HCT116 (cell line): ENCODE data around the gene LRP11.

Experiments
- CTCF ChIP-seq, 3 experiments: fragments of 200-600 bp in 1 of 3; sonication (generic) in 1 of 3; IDR thresholded peaks in 2 of 3; conservative IDR thresholded peaks in 1 of 3; 2 replicates each; pipeline ENCODE4 v1.5.1; 2012 to 2017; ENCODE audit warnings: low read depth in 2 of 3, low read length in 2 of 3, antibody characterized with exemption in 1 of 3, borderline replicate concordance in 1 of 3, control low read depth in 1 of 3, mild to moderate bottlenecking in 1 of 3, mixed read lengths in 1 of 3, mixed run types in 1 of 3, moderate library complexity in 1 of 3; ENCODE audit not compliant: insufficient read depth in 1 of 3
- POLR2A ChIP-seq: IDR thresholded peaks from 2 replicates; pipeline ENCODE4 v1.7.0; 2011; ENCODE audit warnings: borderline replicate concordance; ENCODE audit not compliant: insufficient read depth, insufficient read length; ENCODE audit errors: extremely low read depth
- SP1 ChIP-seq: IDR thresholded peaks from 2 replicates; pipeline ENCODE4 v1.6.1; 2012; ENCODE audit warnings: low read depth

- TF ChIP-seq CTCF (IDR thresholded peaks at IDR 0.05 in 2 of 3, conservative IDR thresholded peaks at IDR 0.05 in 1 of 3; ENCODE audit: borderline replicate concordance in 1 of 3, insufficient read depth in 1 of 3, low read depth in 2 of 3, low read length in 2 of 3) (no peak), SP1 (peak; percentile 36; the same call in 1 of the 2 replicates), POLR2A (no peak)
Measured at GRCh38 chr6:149846321-149846720, 17.8 kb downstream of the LRP11 start.
